Mucosa of descending colon (tissue), 3 donors: ENCODE results near the gene HHIP. TPM values are rescaled to one million over a fixed set of nuclear protein-coding genes. Genes with fewer than 3 reads are reported as not detected.

Experiments
- ATAC-seq: fragments of 200-7000 bp; cut with Tn5 transposase; one replicate; pipeline ENCODE4 v1.9.1; 2020; ENCODE audit warnings: mild to moderate bottlenecking, moderate library complexity
- DNase-seq, 3 donors: peaks; one replicate each; pipeline ENCODE4 v3.0.0-alpha.2; 2020
- H3K36me3 ChIP-seq: fragments of 200-600 bp; one replicate; pipeline ENCODE4 v1.8.0; 2021; ENCODE audit warnings: low read depth, mild to moderate bottlenecking
- H3K4me1 ChIP-seq: fragments of 200-600 bp; one replicate; pipeline ENCODE4 v1.8.0; 2021; ENCODE audit warnings: low read depth, mild to moderate bottlenecking
- H3K4me3 ChIP-seq: fragments of 200-600 bp; one replicate; pipeline ENCODE4 v1.8.0; 2021; ENCODE audit warnings: mild to moderate bottlenecking
- H3K9me3 ChIP-seq: fragments of 200-600 bp; one replicate; pipeline ENCODE4 v1.8.0; 2021; ENCODE audit warnings: mild to moderate bottlenecking
- CTCF ChIP-seq: fragments of 200-600 bp; IDR thresholded peaks from one replicate; pipeline ENCODE4 v1.8.0; 2022; ENCODE audit warnings: antibody characterized with exemption, mild to moderate bottlenecking
- intact Hi-C, 2 donors: fragments of 100-400 bp; cut with DNase I in 1 of 2; cut with micrococcal nuclease in 1 of 2; formaldehyde crosslinking; loops; one replicate each; pipeline versions ENCODE4 v1.11.0 to v1.11.1; 2022; cut with DNase I, micrococcal nuclease
- total RNA-seq, 3 donors: library from RNA; stranded (reverse); fragmentation: NEBNext Ultra II Directional in 2 of 3; extraction: Animal tissue kit (Norgen Biotek cat#: 25700) in 2 of 3; gene quantifications; one replicate each; pipeline versions ENCODE4 v1.2.1 to v1.2.4, GENCODE V29; 2021 to 2023
- donor health status: DM: no; HTN: no; CAD: no; lungs with moderate emphysema.
- donor health status: DM: no; HTN: no; CAD: no.
- donor health status: DM: no; HTN: yes; CAD: no.

HHIP gene
- total RNA-seq, 3 donors from 2014 or later, result 2.4 to 5.5 (median 2.7) TPM

GRCh38 chr4:144738649-144739048, 92.7 kb downstream of the HHIP start:
- Histone ChIP-seq H3K4me1 (no peaks in the 10 kb centered on the region), H3K9me3 (no peaks in the 10 kb centered on the region), H3K36me3 (no peaks in the 10 kb centered on the region), H3K4me3 (no peak overlapping the region)
- intact Hi-C loops, result no loop called here
- ATAC-seq, result no peak
- no peak for TF ChIP-seq CTCF
- no peak for DNase-seq

- no peak for DNase-seq
- Histone ChIP-seq H3K4me3 (no peak overlapping the region), H3K36me3 (no peaks in the 10 kb centered on the region), H3K4me1 (no peaks in the 10 kb centered on the region), H3K9me3 (no peaks in the 10 kb centered on the region)
- intact Hi-C loops, result no loop called here
- ATAC-seq, result no peak
- TF ChIP-seq CTCF, result no peak
These were observed 93.6 kb downstream of the HHIP start for GRCh38 chr4:144739511-144740033.

GRCh38 chr4:144740316-144740715, 94.4 kb downstream of the HHIP start:
- DNase-seq, result no peak
- Histone ChIP-seq H3K36me3 (no peaks in the 10 kb centered on the region), H3K9me3 (no peaks in the 10 kb centered on the region), H3K4me1 (no peaks in the 10 kb centered on the region), H3K4me3 (no peak overlapping the region)
- intact Hi-C loops, result no loop called here
- TF ChIP-seq CTCF, result no peak
- ATAC-seq, result no peak

- ATAC-seq, result no peak
- no peak for TF ChIP-seq CTCF
- H3K9me3 ChIP-seq, result no peaks in the 10 kb centered on the region
- no peak for DNase-seq
- no peak overlapping the region for H3K4me3 ChIP-seq
- intact Hi-C loops, result no loop called here
- H3K4me1 ChIP-seq, result no peaks in the 10 kb centered on the region
- no peaks in the 10 kb centered on the region for H3K36me3 ChIP-seq
These were observed 103.0 kb downstream of the HHIP start for GRCh38 chr4:144748814-144749555.

GRCh38 chr4:144750348-144750747, 104.4 kb downstream of the HHIP start:
- Histone ChIP-seq H3K36me3 (no peaks in the 10 kb centered on the region), H3K9me3 (no peaks in the 10 kb centered on the region), H3K4me3 (no peak overlapping the region), H3K4me1 (no peaks in the 10 kb centered on the region)
- intact Hi-C loops, result no loop called here
- ATAC-seq (no peak), DNase-seq (no peak)
- no peak for TF ChIP-seq CTCF
